A549 treated with DMSO at 1 μM for 4 hours (cell line): Measurements from ENCODE around the gene PDGFRA. TPM values are rescaled to one million over a fixed set of nuclear protein-coding genes. Genes with fewer than 3 reads are reported as not detected.

ENCODE experiments used
- total RNA-seq: library from RNA; stranded (reverse); fragments of 200-300 nt; extraction: Qiagen RNA extraction; gene quantifications from 5 replicates; pipeline ENCODE4 v1.2.3, GENCODE V29; 2022; ENCODE audit warnings: low read depth

PDGFRA gene
- 0.38 to 0.96 TPM (median 0.66 TPM) in 5 replicates for total RNA-seq

GRCh38 chr4:54228961-54229501 lies at the start of gene PDGFRA:
Gene PDGFRA (plus strand): TSS chr4:54229293. CDS start chr4:54258769, 29,476 bp downstream.

Other genes starting within 250 kb of the PDGFRA start
- 7.0 to 9.3 TPM (median 7.5 TPM) in 5 replicates for gene CHIC2, start 164.7 kb upstream of the PDGFRA start, total RNA-seq
- not detected in 5 replicates for gene GSX2, start 129.1 kb upstream of the PDGFRA start, total RNA-seq